Neural progenitor cell (in vitro differentiated cells): ENCODE data around the gene SLC9A5.

ENCODE experiments used
- EZH2phosphoT487 ChIP-seq: fragments of 200-600 bp; sonication (generic); IDR thresholded peaks from 2 replicates; pipeline ENCODE4 v1.6.1; 2017; ENCODE audit warnings: antibody characterized with exemption
- TF ChIP-seq, protein P1 (sequence below): fragments of 200-600 bp; sonication (generic); IDR thresholded peaks from 2 replicates; pipeline ENCODE4 v1.5.1; 2017; ENCODE audit warnings: antibody characterized with exemption, mild to moderate bottlenecking

DNA sequence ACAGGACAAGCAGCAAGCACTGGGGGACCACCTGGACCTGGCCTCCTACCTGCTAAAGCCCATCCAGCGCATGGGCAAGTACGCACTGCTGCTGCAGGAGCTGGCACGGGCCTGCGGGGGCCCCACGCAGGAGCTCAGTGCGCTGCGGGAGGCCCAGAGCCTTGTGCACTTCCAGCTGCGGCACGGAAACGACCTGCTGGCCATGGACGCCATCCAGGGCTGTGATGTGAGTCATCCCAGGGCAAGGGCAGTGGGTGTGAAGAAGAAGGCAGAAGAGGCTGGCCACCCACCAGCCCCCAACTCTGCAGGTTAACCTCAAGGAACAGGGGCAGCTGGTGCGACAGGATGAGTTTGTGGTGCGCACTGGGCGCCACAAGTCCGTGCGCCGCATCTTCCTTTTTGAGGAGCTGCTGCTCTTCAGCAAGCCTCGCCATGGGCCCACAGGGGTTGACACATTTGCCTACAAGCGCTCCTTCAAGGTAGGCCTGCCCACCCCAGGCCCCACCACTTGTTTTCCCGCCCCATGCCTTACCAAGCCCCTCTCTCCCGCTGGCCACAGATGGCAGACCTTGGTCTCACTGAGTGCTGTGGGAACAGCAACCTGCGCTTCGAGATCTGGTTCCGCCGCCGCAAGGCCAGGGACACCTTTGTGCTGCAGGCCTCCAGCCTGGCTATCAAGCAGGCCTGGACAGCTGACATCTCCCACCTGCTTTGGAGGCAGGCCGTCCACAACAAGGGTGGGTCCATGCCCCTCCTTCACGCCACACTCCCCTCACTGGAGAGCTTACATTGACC, 37.9 kb downstream of the SLC9A5 start:
- TF ChIP-seq, protein P1, sequence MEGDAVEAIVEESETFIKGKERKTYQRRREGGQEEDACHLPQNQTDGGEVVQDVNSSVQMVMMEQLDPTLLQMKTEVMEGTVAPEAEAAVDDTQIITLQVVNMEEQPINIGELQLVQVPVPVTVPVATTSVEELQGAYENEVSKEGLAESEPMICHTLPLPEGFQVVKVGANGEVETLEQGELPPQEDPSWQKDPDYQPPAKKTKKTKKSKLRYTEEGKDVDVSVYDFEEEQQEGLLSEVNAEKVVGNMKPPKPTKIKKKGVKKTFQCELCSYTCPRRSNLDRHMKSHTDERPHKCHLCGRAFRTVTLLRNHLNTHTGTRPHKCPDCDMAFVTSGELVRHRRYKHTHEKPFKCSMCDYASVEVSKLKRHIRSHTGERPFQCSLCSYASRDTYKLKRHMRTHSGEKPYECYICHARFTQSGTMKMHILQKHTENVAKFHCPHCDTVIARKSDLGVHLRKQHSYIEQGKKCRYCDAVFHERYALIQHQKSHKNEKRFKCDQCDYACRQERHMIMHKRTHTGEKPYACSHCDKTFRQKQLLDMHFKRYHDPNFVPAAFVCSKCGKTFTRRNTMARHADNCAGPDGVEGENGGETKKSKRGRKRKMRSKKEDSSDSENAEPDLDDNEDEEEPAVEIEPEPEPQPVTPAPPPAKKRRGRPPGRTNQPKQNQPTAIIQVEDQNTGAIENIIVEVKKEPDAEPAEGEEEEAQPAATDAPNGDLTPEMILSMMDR, result no peak
- no peak for TF ChIP-seq EZH2phosphoT487
